GM19463 (cell line): Measurements from ENCODE around the gene ZBED2.
"Not testable (repeated sequence)": the region's sequence is repeated elsewhere in the genome, so short reads cannot be mapped to it uniquely, and the experiment has no call there.

Experiments
- ATAC-seq: cut with Tn5 transposase; IDR thresholded peaks from one replicate; pipeline ENCODE4 v1.9.1; 2021; ENCODE audit warnings: mild to moderate bottlenecking, moderate library complexity; ENCODE audit not compliant: unreplicated experiment

ZBED2 gene

DNA sequence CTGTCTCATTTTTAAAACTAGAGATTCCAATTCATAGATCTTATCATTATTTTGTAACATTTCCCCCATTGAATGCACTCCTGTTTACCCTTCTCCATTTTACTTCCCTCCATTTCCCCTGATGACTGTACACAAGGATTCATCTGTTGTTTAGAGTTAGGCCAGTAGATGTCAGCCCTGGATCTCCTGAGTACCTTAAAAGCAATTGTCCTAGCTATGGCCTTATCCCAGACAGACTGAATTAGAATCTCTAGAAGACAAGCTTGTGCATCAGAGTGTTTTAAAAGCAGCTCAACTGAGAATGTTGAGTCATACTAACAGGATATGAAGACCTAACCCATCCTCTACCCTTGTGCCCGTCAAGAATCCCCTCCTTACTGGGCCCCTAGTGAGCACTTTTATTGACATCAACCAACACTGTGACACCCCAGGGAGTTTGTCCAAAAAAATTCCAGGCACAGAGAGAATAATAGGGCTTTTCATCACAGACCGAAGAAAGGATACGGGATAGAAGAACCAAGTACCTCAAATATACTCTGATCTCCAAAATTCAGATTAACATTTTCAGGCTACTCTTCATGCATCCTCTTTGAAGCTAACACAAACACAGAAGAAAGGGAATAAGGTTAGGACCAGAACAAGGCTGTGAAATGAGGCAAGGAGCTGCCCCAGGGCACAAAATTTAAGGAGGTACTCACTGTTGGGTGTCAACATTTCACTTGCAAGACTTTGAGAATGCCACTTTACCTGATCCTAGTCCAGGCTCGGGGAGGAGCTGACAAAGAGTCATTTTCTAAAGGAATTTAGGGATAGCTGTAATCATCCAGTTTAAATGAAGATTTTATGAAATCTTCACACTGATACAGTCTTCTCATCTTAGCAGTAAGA is 17.1 kb downstream of the ZBED2 start:
- ATAC-seq: peak; percentile 94

DNA sequence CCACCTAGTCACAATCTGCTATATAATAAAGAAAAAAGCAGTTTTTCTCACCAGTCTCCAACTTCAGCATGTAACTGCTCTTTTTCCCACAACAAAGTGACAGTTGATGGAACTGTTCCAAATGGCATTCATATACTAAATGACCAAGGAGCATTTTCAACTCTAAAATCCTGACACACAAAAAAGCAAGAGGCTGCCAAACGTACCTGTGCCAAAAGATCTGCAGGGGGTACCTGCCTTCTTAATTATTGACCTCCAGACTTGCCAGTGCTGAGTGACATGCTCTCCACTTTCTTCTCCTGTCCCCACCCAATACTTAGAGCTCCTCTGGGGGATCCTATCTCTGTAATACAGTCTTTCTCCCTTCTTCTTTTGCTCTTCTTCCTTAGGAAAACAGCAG is 18.0 kb downstream of the ZBED2 start:
- no peak for ATAC-seq

DNA sequence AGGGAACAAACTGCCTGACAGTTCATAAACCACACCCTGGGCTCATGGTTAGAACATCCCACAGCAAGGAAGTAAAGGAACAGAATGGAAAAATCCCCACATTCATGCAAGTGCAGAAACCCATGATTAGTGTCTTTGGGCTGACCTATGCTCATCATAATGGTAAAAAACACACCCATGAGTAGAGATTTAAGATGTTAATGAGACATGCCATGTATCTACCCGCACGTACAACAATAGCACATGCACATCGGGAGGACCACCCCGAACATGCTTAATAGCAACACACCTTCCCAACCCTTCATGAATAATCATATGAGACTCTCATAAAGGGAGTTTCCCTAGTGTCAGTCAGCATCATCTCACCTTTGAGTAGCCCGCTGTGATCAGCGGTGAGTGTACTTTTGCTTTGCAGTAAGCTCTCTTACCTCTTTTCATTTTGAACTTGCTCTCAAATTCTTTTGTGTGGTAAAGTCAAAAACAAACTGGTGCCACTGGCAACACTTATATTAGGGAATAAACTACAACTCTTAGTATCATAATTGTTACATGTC is 23.2 kb downstream of the ZBED2 start:
- ATAC-seq: no peak

- ATAC-seq: no peak
Observed at GRCh38 chr3:111571282-111571681, 23.9 kb downstream of the ZBED2 start.

GRCh38 chr3:111570404-111571030 is 24.6 kb downstream of the ZBED2 start:
- ATAC-seq: no peak

- no peak for ATAC-seq
Observed at GRCh38 chr3:111568911-111569310, 26.2 kb downstream of the ZBED2 start.

- no peak for ATAC-seq
Observed at GRCh38 chr3:111568355-111568754, 26.8 kb downstream of the ZBED2 start.

DNA sequence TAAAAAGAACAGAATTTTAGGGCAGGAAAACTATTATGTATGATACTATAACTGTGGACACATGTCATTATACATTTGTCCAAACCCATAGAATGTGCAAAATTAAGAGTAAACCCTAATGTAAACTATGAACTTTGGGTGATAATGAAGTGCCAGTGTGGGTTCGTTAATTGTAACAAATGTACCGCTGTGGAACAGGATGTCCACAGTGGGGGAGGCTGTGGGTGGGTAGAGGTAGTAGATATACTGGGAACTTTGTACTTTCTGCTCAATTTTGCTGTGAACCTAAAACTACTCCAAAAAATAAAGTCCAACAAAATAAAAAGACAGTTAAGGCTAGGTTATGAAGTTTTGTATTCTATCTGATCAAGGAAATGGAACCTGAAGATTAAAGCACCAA is 28.3 kb downstream of the ZBED2 start:
- no peak for ATAC-seq

DNA sequence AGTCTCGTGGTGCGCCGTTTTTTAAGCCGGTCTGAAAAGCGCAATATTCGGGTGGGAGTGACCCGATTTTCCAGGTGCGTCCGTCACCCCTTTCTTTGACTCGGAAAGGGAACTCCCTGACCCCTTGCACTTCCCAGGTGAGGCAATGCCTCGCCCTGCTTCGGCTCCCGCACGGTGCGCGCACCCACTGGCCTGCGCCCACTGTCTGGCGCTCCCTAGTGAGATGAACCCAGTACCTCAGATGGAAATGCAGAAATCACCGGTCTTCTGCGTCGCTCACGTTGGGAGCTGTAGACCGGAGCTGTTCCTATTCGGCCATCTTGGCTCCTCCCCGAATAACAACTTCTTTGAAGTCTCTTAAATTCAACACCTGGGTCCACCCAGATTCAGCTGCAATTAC is 33.2 kb downstream of the ZBED2 start:
- ATAC-seq: not testable (repeated sequence)

DNA sequence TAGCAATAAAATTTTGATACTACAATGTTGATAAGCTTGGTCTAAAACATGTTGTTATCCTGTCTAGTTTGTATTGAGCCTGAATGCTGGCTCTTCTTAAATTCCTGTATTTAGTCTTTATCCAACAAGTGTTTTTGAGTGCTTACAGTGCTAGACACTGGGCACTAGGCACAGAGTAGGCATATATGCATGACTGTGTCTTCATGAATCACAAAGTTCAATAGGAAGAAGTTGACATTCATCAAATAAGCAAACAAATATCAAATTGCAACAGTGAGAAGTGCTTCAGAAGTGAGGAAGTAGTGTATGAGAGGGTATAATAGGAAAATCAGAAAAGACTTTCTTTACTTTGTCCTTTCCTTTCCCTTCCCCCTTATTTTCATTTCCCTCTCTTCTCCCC is 46.4 kb downstream of the ZBED2 start:
- no peak for ATAC-seq

- ATAC-seq: peak; percentile 58
Observed at GRCh38 chr3:111548092-111548491, 47.1 kb downstream of the ZBED2 start.

GRCh38 chr3:111547631-111548030 is 47.5 kb downstream of the ZBED2 start:
- peak; percentile 84 for ATAC-seq

DNA sequence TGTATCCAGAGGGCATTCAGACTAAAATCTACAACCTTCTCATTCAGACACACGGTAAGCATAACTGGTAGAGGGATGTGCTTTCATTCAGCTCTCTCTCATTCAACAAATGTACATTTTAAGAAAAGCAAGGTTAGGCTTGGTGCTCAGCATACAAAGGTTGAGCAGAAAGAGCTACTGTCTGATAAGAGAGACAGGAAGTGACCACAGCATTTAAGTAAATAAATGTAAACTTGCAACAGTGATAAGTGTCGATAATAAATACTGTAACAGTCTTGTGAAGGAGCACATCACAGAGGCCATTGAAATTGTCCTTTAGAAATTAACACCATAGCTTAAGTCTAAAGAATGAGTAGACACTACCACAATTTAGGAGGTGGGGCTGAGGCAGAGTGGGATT is 49.8 kb downstream of the ZBED2 start:
- no peak for ATAC-seq
